Measurements from ENCODE around the gene HTD2. TPM values are rescaled to one million over a fixed set of nuclear protein-coding genes. Genes with fewer than 3 reads are reported as not detected.
"Not testable (repeated sequence)": the region's sequence is repeated elsewhere in the genome, so short reads cannot be mapped to it uniquely, and the experiment has no call there.

HTD2 gene
- total RNA-seq, 3 donors from 2014 or later = 10.6 to 19.6 (median 11.1) TPM

GRCh38 chr3:58272891-58273290 lies 33.4 kb upstream of the HTD2 start:
- H3K27me3 ChIP-seq = no peaks in the 10 kb centered on the region
- DNase-seq (ENCODE audit: low spot score in 2 of 2) = no peak
- no peaks in the 10 kb centered on the region for H3K4me1 ChIP-seq
- no peak for TF ChIP-seq CTCF (IDR thresholded peaks at IDR 0.05)
- TF ChIP-seq POLR2A (IDR thresholded peaks at IDR 0.05) = no peak
- TF ChIP-seq POLR2AphosphoS5 (IDR thresholded peaks at IDR 0.05) = no peak
- H3K36me3 ChIP-seq = no peaks in the 10 kb centered on the region
- no peak overlapping the region for H3K27ac ChIP-seq
- H3K9me3 ChIP-seq = no peaks in the 10 kb centered on the region
- intact Hi-C loops (cut with DNase I; ENCODE audit: low total_unique reads) = no loop called here
- no peak overlapping the region for H3K4me3 ChIP-seq

- H3K27me3 ChIP-seq; H3K36me3 ChIP-seq; intact Hi-C loops (cut with DNase I; ENCODE audit: low total_unique reads); H3K4me3 ChIP-seq; H3K4me1 ChIP-seq; H3K27ac ChIP-seq; DNase-seq (ENCODE audit: low spot score in 2 of 2); H3K9me3 ChIP-seq: not testable (repeated sequence)
Measured at GRCh38 chr3:58273362-58273761, 33.0 kb upstream of the HTD2 start.

- DNase-seq (ENCODE audit: low spot score in 2 of 2) = no peak
- H3K27ac ChIP-seq = no peak overlapping the region
- no peaks in the 10 kb centered on the region for H3K27me3 ChIP-seq
- no peaks in the 10 kb centered on the region for H3K9me3 ChIP-seq
- no peak for TF ChIP-seq POLR2A (IDR thresholded peaks at IDR 0.05)
- TF ChIP-seq CTCF (IDR thresholded peaks at IDR 0.05) = no peak
- TF ChIP-seq POLR2AphosphoS5 (IDR thresholded peaks at IDR 0.05) = no peak
- intact Hi-C loops (cut with DNase I; ENCODE audit: low total_unique reads) = no loop called here
- no peaks in the 10 kb centered on the region for H3K36me3 ChIP-seq
- H3K4me3 ChIP-seq = no peak overlapping the region
- H3K4me1 ChIP-seq = no peaks in the 10 kb centered on the region
Measured at GRCh38 chr3:58274027-58274614, 32.2 kb upstream of the HTD2 start.

GRCh38 chr3:58281069-58281468 lies 25.3 kb upstream of the HTD2 start:
- intact Hi-C loops (cut with DNase I; ENCODE audit: low total_unique reads) = no loop called here
- TF ChIP-seq CTCF (IDR thresholded peaks at IDR 0.05) = no peak
- TF ChIP-seq POLR2A (IDR thresholded peaks at IDR 0.05) = no peak
- no peak for TF ChIP-seq POLR2AphosphoS5 (IDR thresholded peaks at IDR 0.05)

GRCh38 chr3:58285334-58285733 lies 21.0 kb upstream of the HTD2 start:
- H3K27me3 ChIP-seq = no peaks in the 10 kb centered on the region
- no peak overlapping the region for H3K4me3 ChIP-seq
- H3K9me3 ChIP-seq = no peaks in the 10 kb centered on the region
- no peak overlapping the region for H3K27ac ChIP-seq
- TF ChIP-seq POLR2AphosphoS5 (IDR thresholded peaks at IDR 0.05) (no peak), CTCF (IDR thresholded peaks at IDR 0.05) (no peak), POLR2A (IDR thresholded peaks at IDR 0.05) (no peak)
- H3K36me3 ChIP-seq = no peaks in the 10 kb centered on the region
- DNase-seq (ENCODE audit: low spot score in 2 of 2) = no peak
- H3K4me1 ChIP-seq = no peaks in the 10 kb centered on the region
- intact Hi-C loops (cut with DNase I; ENCODE audit: low total_unique reads) = no loop called here

More at GRCh38 chr3:58281069-58281468, 25.3 kb upstream of the HTD2 start:
- Histone ChIP-seq H3K27me3 (no peaks in the 10 kb centered on the region), H3K36me3 (no peaks in the 10 kb centered on the region), H3K4me1 (no peaks in the 10 kb centered on the region), H3K27ac (no peak overlapping the region), H3K9me3 (no peaks in the 10 kb centered on the region), H3K4me3 (no peak overlapping the region)
- no peak for DNase-seq (ENCODE audit: low spot score in 2 of 2)

GRCh38 chr3:58287354-58287753 lies 19.0 kb upstream of the HTD2 start:
- intact Hi-C loops (cut with DNase I; ENCODE audit: low total_unique reads) = no loop called here
- TF ChIP-seq POLR2AphosphoS5 (IDR thresholded peaks at IDR 0.05) (no peak), CTCF (IDR thresholded peaks at IDR 0.05) (no peak)
- Histone ChIP-seq H3K9me3 (no peaks in the 10 kb centered on the region), H3K36me3 (no peaks in the 10 kb centered on the region), H3K4me3 (no peak overlapping the region), H3K27ac (no peak overlapping the region), H3K4me1 (no peaks in the 10 kb centered on the region), H3K27me3 (no peaks in the 10 kb centered on the region)
- DNase-seq (ENCODE audit: low spot score in 2 of 2) = no peak
